ENCODE measurements around the gene QSOX1.

Gene QSOX1

GRCh38 chr1:180192172-180192571 lies 37.5 kb downstream of the QSOX1 start:
- no peak for DNase-seq (ENCODE audit: low spot score)
- in situ Hi-C loops (cut with MboI; ENCODE audit: low sequenced_read_pairs, unreplicated experiment), result no loop called here
- no peak for TF ChIP-seq CTCF (IDR thresholded peaks at IDR 0.05; ENCODE audit: borderline replicate concordance, control extremely low read depth, extremely low read depth, insufficient read depth, missing control alignments)

GRCh38 chr1:180193141-180194047 lies 38.7 kb downstream of the QSOX1 start:
- no peak for TF ChIP-seq CTCF (IDR thresholded peaks at IDR 0.05; ENCODE audit: borderline replicate concordance, control extremely low read depth, extremely low read depth, insufficient read depth, missing control alignments)
- in situ Hi-C loops (cut with MboI; ENCODE audit: low sequenced_read_pairs, unreplicated experiment), result no loop called here
- DNase-seq (ENCODE audit: low spot score), result no peak

GRCh38 chr1:180194048-180194425 lies 39.4 kb downstream of the QSOX1 start:
- no peak for TF ChIP-seq CTCF (IDR thresholded peaks at IDR 0.05; ENCODE audit: borderline replicate concordance, control extremely low read depth, extremely low read depth, insufficient read depth, missing control alignments)
- in situ Hi-C loops (cut with MboI; ENCODE audit: low sequenced_read_pairs, unreplicated experiment), result no loop called here
- no peak for DNase-seq (ENCODE audit: low spot score)

- no peak for DNase-seq (ENCODE audit: low spot score)
- no peak for TF ChIP-seq CTCF (IDR thresholded peaks at IDR 0.05; ENCODE audit: borderline replicate concordance, control extremely low read depth, extremely low read depth, insufficient read depth, missing control alignments)
- in situ Hi-C loops (cut with MboI; ENCODE audit: low sequenced_read_pairs, unreplicated experiment), result no loop called here
Measured at GRCh38 chr1:180194546-180195207, 40.0 kb downstream of the QSOX1 start.

- in situ Hi-C loops (cut with MboI; ENCODE audit: low sequenced_read_pairs, unreplicated experiment), result no loop called here
- no peak for TF ChIP-seq CTCF (IDR thresholded peaks at IDR 0.05; ENCODE audit: borderline replicate concordance, control extremely low read depth, extremely low read depth, insufficient read depth, missing control alignments)
- no peak for DNase-seq (ENCODE audit: low spot score)
Measured at GRCh38 chr1:180195401-180195800, 40.7 kb downstream of the QSOX1 start.

GRCh38 chr1:180195916-180196315 lies 41.2 kb downstream of the QSOX1 start:
- in situ Hi-C loops (cut with MboI; ENCODE audit: low sequenced_read_pairs, unreplicated experiment), result no loop called here
- no peak for DNase-seq (ENCODE audit: low spot score)
- TF ChIP-seq CTCF (IDR thresholded peaks at IDR 0.05; ENCODE audit: borderline replicate concordance, control extremely low read depth, extremely low read depth, insufficient read depth, missing control alignments), result no peak
